H9 (cell line): Measurements from ENCODE around the gene SERPING1. TPM values are rescaled to one million over a fixed set of nuclear protein-coding genes. Genes with fewer than 3 reads are reported as not detected.

Source experiments
- DNase-seq: peaks from one replicate; pipeline ENCODE4 v3.0.0-alpha.2; 2017
- H2AFZ ChIP-seq: one replicate; pipeline ENCODE4 v1.6.1; 2013; ENCODE audit warnings: mild to moderate bottlenecking, low read length, control low read depth, moderate library complexity
- H2AK5ac ChIP-seq: 2 replicates; pipeline ENCODE4 v1.6.1; 2013; ENCODE audit warnings: low read length, control low read depth, mixed read lengths; ENCODE audit not compliant: insufficient read length
- H2BK120ac ChIP-seq: one replicate; pipeline ENCODE4 v1.6.1; 2013; ENCODE audit warnings: low read depth, mild to moderate bottlenecking, low read length, control low read depth, inconsistent platforms; ENCODE audit not compliant: poor library complexity, severe bottlenecking
- H2BK12ac ChIP-seq: 2 replicates; pipeline ENCODE4 v1.6.1; 2013; ENCODE audit warnings: low read length, control low read depth, mixed read lengths, low read depth; ENCODE audit not compliant: insufficient read length
- H2BK15ac ChIP-seq: 2 replicates; pipeline ENCODE4 v1.6.1; 2013; ENCODE audit warnings: low read depth, low read length, control low read depth
- H2BK20ac ChIP-seq: one replicate; pipeline ENCODE4 v1.6.1; 2013; ENCODE audit warnings: low read depth, mild to moderate bottlenecking, low read length, control low read depth, inconsistent platforms; ENCODE audit not compliant: poor library complexity, severe bottlenecking
- H2BK5ac ChIP-seq: 2 replicates; pipeline ENCODE4 v1.6.1; 2013; ENCODE audit warnings: low read length, control low read depth, mixed read lengths; ENCODE audit not compliant: insufficient read length
- H3K14ac ChIP-seq: 2 replicates; pipeline ENCODE4 v1.6.1; 2013; ENCODE audit warnings: low read length, control low read depth; ENCODE audit not compliant: insufficient read depth
- H3K18ac ChIP-seq: 2 replicates; pipeline ENCODE4 v1.6.1; 2013; ENCODE audit warnings: low read depth, mild to moderate bottlenecking, mixed read lengths, low read length, control low read depth; ENCODE audit not compliant: insufficient read length
- H3K23ac ChIP-seq: 2 replicates; pipeline ENCODE4 v1.6.1; 2013; ENCODE audit warnings: low read length, control low read depth, mixed read lengths, low read depth; ENCODE audit not compliant: insufficient read length
- H3K23me2 ChIP-seq: 2 replicates; pipeline ENCODE4 v1.6.1; 2013; ENCODE audit warnings: low read depth, mild to moderate bottlenecking, mixed read lengths, low read length, control low read depth; ENCODE audit not compliant: insufficient read length, poor library complexity, severe bottlenecking
- H3K27ac ChIP-seq: 2 replicates; pipeline ENCODE4 v1.5.1; 2013; ENCODE audit warnings: low read length, control low read depth, mixed read lengths, low read depth; ENCODE audit not compliant: insufficient read length
- H3K27me3 ChIP-seq: 2 replicates; pipeline ENCODE4 v1.6.1; 2013; ENCODE audit warnings: low read length, control low read depth, inconsistent platforms; ENCODE audit not compliant: insufficient read depth
- H3K4ac ChIP-seq: 2 replicates; pipeline ENCODE4 v1.6.1; 2013; ENCODE audit warnings: low read depth, mild to moderate bottlenecking, control low read depth, inconsistent platforms, low read length, moderate library complexity
- H3K4me1 ChIP-seq: 2 replicates; pipeline ENCODE4 v1.6.1; 2013; ENCODE audit warnings: low read length, control low read depth, inconsistent platforms; ENCODE audit not compliant: insufficient read depth
- H3K4me2 ChIP-seq: 2 replicates; pipeline ENCODE4 v1.6.1; 2013; ENCODE audit warnings: low read length, control low read depth, mixed read lengths; ENCODE audit not compliant: insufficient read length, insufficient read depth
- H3K56ac ChIP-seq: 2 replicates; pipeline ENCODE4 v1.6.1; 2013; ENCODE audit warnings: low read depth, mild to moderate bottlenecking, mixed read lengths, low read length, control low read depth; ENCODE audit not compliant: insufficient read length
- H3K79me1 ChIP-seq: 2 replicates; pipeline ENCODE4 v1.6.1; 2013; ENCODE audit warnings: low read depth, mild to moderate bottlenecking, moderate library complexity, low read length, control low read depth, inconsistent platforms; ENCODE audit not compliant: insufficient read depth, poor library complexity, severe bottlenecking
- H3K79me2 ChIP-seq: 2 replicates; pipeline ENCODE4 v1.6.1; 2013; ENCODE audit warnings: low read length, control low read depth, inconsistent platforms; ENCODE audit not compliant: insufficient read depth
- H3K9ac ChIP-seq: 2 replicates; pipeline ENCODE4 v1.6.1; 2013; ENCODE audit warnings: low read length, control low read depth, mixed read lengths; ENCODE audit not compliant: insufficient read length; ENCODE audit errors: extremely low read depth
- H3K9me3 ChIP-seq: one replicate; pipeline ENCODE4 v1.6.1; 2013; ENCODE audit warnings: low read depth, low read length, inconsistent platforms; ENCODE audit not compliant: control insufficient read depth
- H3T11ph ChIP-seq: one replicate; pipeline ENCODE4 v1.6.1; 2013; ENCODE audit warnings: mild to moderate bottlenecking, low read length, control low read depth, inconsistent platforms
- H4K20me1 ChIP-seq: one replicate; pipeline ENCODE4 v1.6.1; 2013; ENCODE audit not compliant: control insufficient read depth, insufficient read length, insufficient read depth
- H4K5ac ChIP-seq: 2 replicates; pipeline ENCODE4 v1.6.1; 2013; ENCODE audit warnings: low read depth, mild to moderate bottlenecking, mixed read lengths, low read length, control low read depth; ENCODE audit not compliant: insufficient read length
- H4K8ac ChIP-seq: replicated peaks from 2 replicates; pipeline ENCODE4 v1.6.1; 2013; ENCODE audit warnings: low read length, control low read depth, mixed read lengths, low read depth; ENCODE audit not compliant: insufficient read length
- H4K91ac ChIP-seq: 2 replicates; pipeline ENCODE4 v1.6.1; 2013; ENCODE audit warnings: low read depth, mild to moderate bottlenecking, moderate library complexity, mixed read lengths, low read length, control low read depth; ENCODE audit not compliant: insufficient read length
- H3K27ac Mint-ChIP-seq, 3 experiments: 2 replicates in 2 of 3; 3 replicates in 1 of 3; pipeline ENCODE4 v1.8.0; 2020 to 2021; ENCODE audit warnings: mixed read lengths in 3 of 3, mild to moderate bottlenecking in 1 of 3, moderate library complexity in 1 of 3
- H3K27me3 Mint-ChIP-seq: 2 replicates; pipeline ENCODE4 v1.8.0; 2021; ENCODE audit warnings: low read depth, mild to moderate bottlenecking, moderate library complexity, mixed read lengths
- H3K36me3 Mint-ChIP-seq, 3 experiments: 2 replicates in 2 of 3; 3 replicates in 1 of 3; pipeline ENCODE4 v1.8.0; 2020 to 2021; ENCODE audit warnings: low read depth in 3 of 3, mixed read lengths in 3 of 3; ENCODE audit not compliant: insufficient read depth in 1 of 3
- H3K4me1 Mint-ChIP-seq, 2 experiments: 2 replicates each; pipeline ENCODE4 v1.8.0; 2020; ENCODE audit warnings: mixed read lengths in 2 of 2
- H3K4me3 Mint-ChIP-seq, 2 experiments: 2 replicates in 1 of 2; 3 replicates in 1 of 2; pipeline ENCODE4 v1.8.0; 2020 to 2021; ENCODE audit warnings: mild to moderate bottlenecking in 2 of 2, mixed read lengths in 2 of 2, moderate library complexity in 1 of 2
- H3K9me3 Mint-ChIP-seq, 2 experiments: 2 replicates in 1 of 2; 3 replicates in 1 of 2; pipeline ENCODE4 v1.8.0; 2020; ENCODE audit warnings: mild to moderate bottlenecking in 2 of 2, mixed read lengths in 2 of 2, moderate library complexity in 1 of 2
- WGBS: extraction: QIAGEN DNeasy Blood & Tissue Kit; methylation state at CpG from one replicate; pipeline ENCODE4 v1.1.7; 2013; ENCODE audit warnings: missing lambda C conversion rate, low lambda C conversion rate, mixed read lengths; ENCODE audit not compliant: insufficient read length; ENCODE audit errors: extremely low coverage; 5-methylcytosine and 5-hydroxymethylcytosine counted together
- total RNA-seq: library from RNA; stranded (reverse); gene quantifications from 2 replicates; pipeline ENCODE4 v1.2.1, GENCODE V29; 2021
- TF ChIP-seq, protein P1 (sequence below): fragments of 200-600 bp; sonication (generic); conservative IDR thresholded peaks from 3 replicates; pipeline ENCODE4 v1.8.0; 2021; ENCODE audit warnings: antibody characterized with exemption, mild to moderate bottlenecking

SERPING1 gene
- total RNA-seq, 1 experiment from 2014 or later: 35.2 TPM

DNA sequence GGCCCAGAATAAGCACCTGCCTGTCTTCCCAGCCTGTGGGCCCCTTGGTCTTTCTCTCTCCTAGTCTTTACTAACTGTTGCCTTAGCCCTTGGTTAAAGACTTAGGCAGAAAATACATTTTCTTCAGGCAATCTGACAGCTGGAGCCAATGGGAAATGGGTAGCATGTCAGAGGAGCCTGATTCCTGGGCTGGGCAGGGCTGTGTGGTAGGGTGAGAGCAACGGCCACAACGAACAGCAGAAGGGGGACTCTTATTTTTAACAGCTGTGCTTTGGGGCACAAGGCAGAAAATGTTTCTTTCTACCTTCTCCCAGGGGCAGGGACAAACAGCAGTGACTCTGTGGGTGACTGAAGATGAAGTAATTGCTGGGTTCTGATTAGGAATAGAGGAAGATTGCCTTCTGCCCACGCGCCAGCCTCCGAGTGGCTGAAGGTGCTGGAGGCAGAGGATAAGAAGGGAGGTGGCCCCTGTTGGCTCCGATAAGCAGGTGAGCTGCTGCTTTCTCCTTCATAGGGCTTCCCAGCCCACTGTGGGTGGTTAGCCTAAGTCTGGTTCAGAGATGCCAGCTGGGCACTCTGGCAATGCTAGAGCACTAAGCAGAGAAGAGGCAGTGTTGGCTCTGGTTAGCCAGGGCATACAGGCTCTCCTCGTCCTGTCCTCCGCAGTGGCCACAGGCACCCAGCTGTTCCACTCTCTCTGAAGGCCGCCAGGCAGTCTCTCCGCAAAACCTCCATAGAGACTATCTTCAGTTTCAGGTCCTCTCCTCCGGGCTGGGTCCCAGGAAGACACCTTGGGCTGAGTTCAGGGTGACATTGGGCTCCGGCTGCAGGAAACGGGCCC is 50.7 kb downstream of the SERPING1 start:
- Mint-ChIP-seq H3K27ac (peak overlapping the region; percentile 42 to 95 (median 93); a peak in 4 of 7 replicates), H3K4me3 (peak overlapping the region; percentile 62 to 83), H3K4me1 (peaks cover 80 to 89% of the 10 kb centered on the region in 2 experiments), H3K9me3 (no peaks in the 10 kb centered on the region), H3K36me3 (peaks cover 2 to 20% (median 15%) of the 10 kb centered on the region in 3 experiments; a peak in 6 of 7 replicates), H3K27me3 (peaks cover 25% of the 10 kb centered on the region)
- Histone ChIP-seq H2BK5ac (no peak overlapping the region), H3K27ac (no peak overlapping the region), H2AK5ac (no peak overlapping the region), H4K91ac (no peak overlapping the region), H3K14ac (no peak overlapping the region), H3K23me2 (peaks cover 16% of the 10 kb centered on the region), H3K79me2 (no peaks in the 10 kb centered on the region), H3K4me2 (peak overlapping the region; percentile 51), H3K4me1 (peaks cover 19% of the 10 kb centered on the region), H3K18ac (no peak overlapping the region), H3K27me3 (no peaks in the 10 kb centered on the region; the same call in 1 of the 2 replicates), H2BK20ac (no peak overlapping the region), H3K23ac (no peak overlapping the region), H2BK12ac (no peak overlapping the region), H4K20me1 (no peaks in the 10 kb centered on the region), H4K5ac (no peak overlapping the region), H4K8ac (no peak overlapping the region), H3K79me1 (no peaks in the 10 kb centered on the region), H3K9me3 (no peaks in the 10 kb centered on the region), H2BK120ac (no peak overlapping the region), H3K4ac (no peak overlapping the region), H3K56ac (no peak overlapping the region), H3K9ac (peak overlapping the region; percentile 17), H2AFZ (no peak overlapping the region), H2BK15ac (no peak overlapping the region), H3T11ph (no peak overlapping the region)
- no CpG with 5 or more reads among the region's 13 CpGs for WGBS
- TF ChIP-seq, protein P1, sequence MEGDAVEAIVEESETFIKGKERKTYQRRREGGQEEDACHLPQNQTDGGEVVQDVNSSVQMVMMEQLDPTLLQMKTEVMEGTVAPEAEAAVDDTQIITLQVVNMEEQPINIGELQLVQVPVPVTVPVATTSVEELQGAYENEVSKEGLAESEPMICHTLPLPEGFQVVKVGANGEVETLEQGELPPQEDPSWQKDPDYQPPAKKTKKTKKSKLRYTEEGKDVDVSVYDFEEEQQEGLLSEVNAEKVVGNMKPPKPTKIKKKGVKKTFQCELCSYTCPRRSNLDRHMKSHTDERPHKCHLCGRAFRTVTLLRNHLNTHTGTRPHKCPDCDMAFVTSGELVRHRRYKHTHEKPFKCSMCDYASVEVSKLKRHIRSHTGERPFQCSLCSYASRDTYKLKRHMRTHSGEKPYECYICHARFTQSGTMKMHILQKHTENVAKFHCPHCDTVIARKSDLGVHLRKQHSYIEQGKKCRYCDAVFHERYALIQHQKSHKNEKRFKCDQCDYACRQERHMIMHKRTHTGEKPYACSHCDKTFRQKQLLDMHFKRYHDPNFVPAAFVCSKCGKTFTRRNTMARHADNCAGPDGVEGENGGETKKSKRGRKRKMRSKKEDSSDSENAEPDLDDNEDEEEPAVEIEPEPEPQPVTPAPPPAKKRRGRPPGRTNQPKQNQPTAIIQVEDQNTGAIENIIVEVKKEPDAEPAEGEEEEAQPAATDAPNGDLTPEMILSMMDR: no peak
- DNase-seq: peak; percentile 42
